IgD-negative memory B cell (primary cell): ENCODE measurements around the gene KRT3. TPM values are rescaled to one million over a fixed set of nuclear protein-coding genes. Genes with fewer than 3 reads are reported as not detected.

Source experiments
- H3K27ac Mint-ChIP-seq, 3 donors: one replicate each; pipeline ENCODE4 v1.8.0; 2020 to 2022; ENCODE audit warnings: mild to moderate bottlenecking in 3 of 3, mixed read lengths in 3 of 3, moderate library complexity in 1 of 3
- H3K27me3 Mint-ChIP-seq: one replicate; pipeline ENCODE4 v1.8.0; 2021; ENCODE audit warnings: mixed read lengths
- H3K36me3 Mint-ChIP-seq: one replicate; pipeline ENCODE4 v1.8.0; 2020; ENCODE audit warnings: mild to moderate bottlenecking, mixed read lengths
- H3K4me1 Mint-ChIP-seq, 3 donors: one replicate each; pipeline ENCODE4 v1.8.0; 2020 to 2022; ENCODE audit warnings: mixed read lengths in 3 of 3, mild to moderate bottlenecking in 1 of 3
- H3K4me3 Mint-ChIP-seq, 4 donors: one replicate each; pipeline ENCODE4 v1.8.0; 2020 to 2022; ENCODE audit warnings: mild to moderate bottlenecking in 4 of 4, mixed read lengths in 4 of 4, moderate library complexity in 3 of 4
- H3K9me3 Mint-ChIP-seq, 3 donors: one replicate each; pipeline ENCODE4 v1.8.0; 2020 to 2021; ENCODE audit warnings: mixed read lengths in 3 of 3, mild to moderate bottlenecking in 1 of 3
- polyA plus RNA-seq: library from polyadenylated mRNA; unstranded; fragments of 300-500 nt; fragmentation: Illumina TruSeq; gene quantifications from one replicate; pipeline ENCODE4 v1.2.3, GENCODE V29; 2021

KRT3 gene
- polyA plus RNA-seq, 1 donor from 2014 or later: not detected

DNA sequence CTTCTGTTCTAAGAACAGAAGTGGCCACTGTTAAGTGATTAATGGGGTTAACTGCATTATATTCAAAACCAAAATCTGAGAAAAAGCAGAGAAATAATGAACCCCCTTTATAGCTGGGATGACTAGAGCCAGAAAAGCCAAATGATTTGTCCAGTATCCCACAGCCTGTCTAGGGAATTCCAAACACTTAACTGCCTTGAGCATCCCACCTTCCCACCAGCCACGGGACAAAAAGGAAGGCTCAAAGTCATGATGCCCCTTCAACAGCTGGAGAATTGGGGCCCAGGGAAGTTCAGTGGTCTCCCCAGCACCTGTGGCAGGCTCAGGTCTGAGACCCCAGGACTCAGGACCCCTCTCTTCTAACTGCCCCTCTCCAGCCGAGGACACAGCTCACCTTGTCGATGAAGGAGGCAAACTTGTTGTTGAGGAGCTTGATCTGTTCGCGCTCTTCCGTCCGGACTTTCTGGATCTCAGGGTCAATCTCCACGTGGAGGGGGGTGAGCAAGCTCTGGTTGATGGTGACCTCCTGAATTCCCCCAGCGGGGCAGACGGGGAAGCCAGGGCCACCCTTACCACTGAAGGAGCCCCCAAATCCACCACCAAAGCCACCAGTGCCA lies 17.4 kb upstream of the KRT3 start:
- Mint-ChIP-seq H3K27me3 (peaks cover 11% of the 10 kb centered on the region), H3K9me3 (no peaks in the 10 kb centered on the region), H3K27ac (no peak overlapping the region), H3K4me3 (no peak overlapping the region), H3K36me3 (peaks cover 7% of the 10 kb centered on the region), H3K4me1 (peaks cover 0 to 2% (median 0%) of the 10 kb centered on the region in 3 donors)

- no peak overlapping the region for H3K27ac Mint-ChIP-seq
- peaks cover 8% of the 10 kb centered on the region for H3K27me3 Mint-ChIP-seq
- peaks cover 7% of the 10 kb centered on the region for H3K36me3 Mint-ChIP-seq
- H3K4me1 Mint-ChIP-seq: peaks cover 0 to 2% (median 0%) of the 10 kb centered on the region in 3 donors
- H3K9me3 Mint-ChIP-seq: no peaks in the 10 kb centered on the region
- no peak overlapping the region for H3K4me3 Mint-ChIP-seq
These were observed 16.8 kb upstream of the KRT3 start for GRCh38 chr12:52812749-52813148.

- Mint-ChIP-seq H3K27me3 (peaks cover 3% of the 10 kb centered on the region), H3K4me3 (no peak overlapping the region), H3K27ac (no peak overlapping the region), H3K9me3 (no peaks in the 10 kb centered on the region), H3K4me1 (peaks cover 0 to 2% (median 0%) of the 10 kb centered on the region in 3 donors), H3K36me3 (peaks cover 7% of the 10 kb centered on the region)
These were observed 16.1 kb upstream of the KRT3 start for GRCh38 chr12:52812073-52812400.

DNA sequence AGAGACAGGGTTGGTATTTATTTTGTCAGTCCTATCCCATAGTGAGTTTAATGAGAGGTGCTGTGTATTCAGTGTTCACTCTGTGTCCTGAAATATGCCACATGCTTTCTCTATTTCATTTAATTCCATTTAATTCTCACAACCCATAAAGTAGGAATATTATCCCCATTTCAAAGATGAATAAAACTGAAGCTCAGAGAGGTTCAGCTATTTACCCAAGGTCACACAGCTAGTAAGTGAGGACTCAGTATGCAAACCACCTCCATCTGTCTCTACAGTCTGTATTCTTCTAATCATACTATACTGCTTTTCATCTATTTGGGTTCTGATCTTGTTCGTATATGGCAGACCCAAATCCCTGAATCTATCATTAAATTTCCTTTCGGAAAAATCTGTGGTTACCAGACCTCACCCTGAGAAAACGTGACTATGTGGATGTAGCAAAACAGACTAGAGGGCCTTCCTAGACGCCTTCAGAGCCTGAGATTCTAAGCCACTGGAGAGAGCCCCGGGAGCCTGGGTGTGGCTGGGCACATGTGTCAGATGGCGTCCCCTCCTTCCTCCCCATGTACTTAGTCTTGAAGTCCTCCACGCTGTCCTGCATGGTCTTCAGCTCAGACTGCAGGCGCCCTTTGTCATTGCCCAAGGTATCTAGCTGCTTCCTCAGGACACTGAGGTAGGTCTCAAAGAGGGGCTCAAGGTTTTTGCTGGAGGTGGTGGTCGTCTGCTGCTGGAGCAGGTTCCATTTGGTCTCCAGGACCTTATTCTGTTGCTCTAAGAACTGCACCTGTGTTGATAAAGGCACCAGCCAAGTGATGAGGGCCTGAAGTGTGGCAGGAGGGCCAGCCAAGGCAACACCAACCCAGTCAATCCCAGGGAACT lies 15.5 kb upstream of the KRT3 start:
- peaks cover 0 to 2% (median 0%) of the 10 kb centered on the region in 3 donors for H3K4me1 Mint-ChIP-seq
- no peak overlapping the region for H3K4me3 Mint-ChIP-seq
- H3K27ac Mint-ChIP-seq: no peak overlapping the region
- H3K27me3 Mint-ChIP-seq: peaks cover 3% of the 10 kb centered on the region
- H3K36me3 Mint-ChIP-seq: peaks cover 7% of the 10 kb centered on the region
- no peaks in the 10 kb centered on the region for H3K9me3 Mint-ChIP-seq

DNA sequence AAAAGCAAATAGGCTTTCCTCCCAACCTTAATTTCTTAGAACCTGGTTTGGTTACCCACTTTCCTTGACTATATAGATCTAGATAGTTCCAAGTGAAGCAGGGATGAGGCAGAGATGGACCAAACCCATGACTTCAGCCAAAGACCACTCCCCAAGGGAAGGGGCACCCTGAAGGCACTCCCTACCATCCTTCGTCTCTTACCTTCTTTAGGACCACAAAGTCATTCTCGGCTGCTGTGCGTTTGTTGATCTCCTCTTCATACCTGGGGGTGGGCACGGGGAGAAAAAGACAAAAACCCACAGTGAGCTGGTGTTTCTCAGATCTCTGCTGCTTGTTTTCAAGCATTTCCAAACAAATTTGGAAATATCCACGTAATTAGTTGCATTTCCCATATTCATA lies 14.6 kb upstream of the KRT3 start:
- H3K4me3 Mint-ChIP-seq: no peak overlapping the region
- H3K36me3 Mint-ChIP-seq: peaks cover 6% of the 10 kb centered on the region

GRCh38 chr12:52809166-52809565 lies 13.2 kb upstream of the KRT3 start:
- Mint-ChIP-seq H3K4me1 (peaks cover 0 to 2% (median 0%) of the 10 kb centered on the region in 3 donors), H3K27me3 (peaks cover 3% of the 10 kb centered on the region), H3K9me3 (no peaks in the 10 kb centered on the region), H3K27ac (peak overlapping the region in 1 of 3 donors; percentile 88), H3K36me3 (peaks cover under 1% of the 10 kb centered on the region), H3K4me3 (no peak overlapping the region)

More for the DNA sequence above, 14.6 kb upstream of the KRT3 start:
- Mint-ChIP-seq H3K9me3 (no peaks in the 10 kb centered on the region), H3K4me1 (peaks cover 0 to 2% (median 0%) of the 10 kb centered on the region in 3 donors), H3K27ac (no peak overlapping the region), H3K27me3 (peaks cover 3% of the 10 kb centered on the region)

DNA sequence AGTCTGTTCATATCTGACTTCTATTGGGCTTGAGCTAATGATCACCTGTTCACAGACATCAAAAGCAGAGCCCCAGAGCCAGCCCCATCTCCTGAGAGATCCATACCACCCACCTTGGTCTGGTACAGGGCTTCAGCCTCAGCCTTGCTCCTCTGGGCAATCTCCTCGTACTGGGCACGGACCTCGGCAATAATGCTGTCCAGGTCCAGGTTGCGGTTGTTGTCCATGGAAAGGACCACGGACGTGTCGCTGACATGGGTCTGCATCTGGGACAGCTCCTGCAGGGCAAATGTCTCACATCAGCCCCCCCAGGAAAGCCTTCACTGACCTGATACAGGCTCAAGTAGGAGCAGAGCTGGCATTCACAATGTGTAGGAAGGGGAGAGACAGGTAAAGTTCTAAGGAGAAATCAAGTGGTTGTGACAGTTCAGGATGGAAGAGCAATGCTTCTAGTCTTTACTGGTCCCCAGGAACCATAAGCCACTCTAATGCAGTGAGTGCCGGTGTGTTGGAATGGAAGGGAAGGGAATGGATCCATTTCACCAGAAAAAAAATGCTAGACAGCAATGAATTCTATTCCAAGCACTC lies 12.8 kb upstream of the KRT3 start:
- Mint-ChIP-seq H3K4me1 (peaks cover 0 to 2% (median 0%) of the 10 kb centered on the region in 3 donors), H3K4me3 (no peak overlapping the region), H3K27ac (peak overlapping the region in 1 of 3 donors; percentile 88), H3K9me3 (no peaks in the 10 kb centered on the region), H3K27me3 (peaks cover 5% of the 10 kb centered on the region), H3K36me3 (no peaks in the 10 kb centered on the region)

DNA sequence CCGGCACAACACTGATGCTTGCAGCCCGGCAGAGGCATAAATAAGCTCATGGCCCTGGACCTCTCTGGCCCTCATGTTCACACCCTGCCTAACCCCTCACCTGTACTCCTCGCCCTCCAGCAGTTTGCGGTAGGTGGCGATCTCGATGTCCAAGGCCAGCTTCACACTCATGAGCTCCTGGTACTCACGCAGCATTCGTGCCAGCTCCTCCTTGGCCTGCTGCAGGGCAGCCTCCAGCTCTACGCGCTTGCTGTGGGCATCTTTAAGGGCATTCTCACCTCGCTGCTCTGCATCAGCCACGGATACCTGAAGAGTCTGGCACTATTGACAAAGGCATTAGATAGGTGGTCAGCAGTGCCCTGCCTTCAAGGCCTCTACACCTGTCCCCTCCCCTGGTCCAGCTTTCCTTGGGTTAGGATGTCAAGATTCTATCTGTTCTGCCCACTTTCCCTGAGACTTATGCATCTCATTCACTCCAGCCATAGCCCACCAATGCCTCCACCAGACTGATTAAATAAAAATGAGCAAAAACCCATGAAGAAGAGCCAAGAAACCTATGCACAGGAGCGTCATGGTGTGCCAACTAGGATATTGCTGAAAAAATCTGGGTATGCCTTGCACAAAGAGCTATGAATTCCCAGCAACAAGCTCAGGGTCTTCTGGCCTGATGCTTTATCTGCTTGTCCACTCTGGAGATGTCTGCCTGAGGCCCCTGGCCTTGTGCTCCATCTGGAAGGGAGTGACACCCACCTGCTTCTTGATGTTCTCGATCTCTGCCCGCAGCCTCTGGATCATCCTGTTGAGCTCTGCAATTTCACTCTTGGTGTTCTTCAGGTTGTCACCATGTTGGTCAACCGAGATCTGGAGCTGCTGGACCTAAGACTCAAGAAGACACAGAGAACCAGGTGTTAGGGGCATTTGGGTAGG lies 11.9 kb upstream of the KRT3 start:
- no peaks in the 10 kb centered on the region for H3K9me3 Mint-ChIP-seq
- peaks cover 0 to 2% (median 0%) of the 10 kb centered on the region in 3 donors for H3K4me1 Mint-ChIP-seq
- peaks cover 6% of the 10 kb centered on the region for H3K27me3 Mint-ChIP-seq
- no peak overlapping the region for H3K27ac Mint-ChIP-seq
- no peak overlapping the region for H3K4me3 Mint-ChIP-seq
- H3K36me3 Mint-ChIP-seq: no peaks in the 10 kb centered on the region

DNA sequence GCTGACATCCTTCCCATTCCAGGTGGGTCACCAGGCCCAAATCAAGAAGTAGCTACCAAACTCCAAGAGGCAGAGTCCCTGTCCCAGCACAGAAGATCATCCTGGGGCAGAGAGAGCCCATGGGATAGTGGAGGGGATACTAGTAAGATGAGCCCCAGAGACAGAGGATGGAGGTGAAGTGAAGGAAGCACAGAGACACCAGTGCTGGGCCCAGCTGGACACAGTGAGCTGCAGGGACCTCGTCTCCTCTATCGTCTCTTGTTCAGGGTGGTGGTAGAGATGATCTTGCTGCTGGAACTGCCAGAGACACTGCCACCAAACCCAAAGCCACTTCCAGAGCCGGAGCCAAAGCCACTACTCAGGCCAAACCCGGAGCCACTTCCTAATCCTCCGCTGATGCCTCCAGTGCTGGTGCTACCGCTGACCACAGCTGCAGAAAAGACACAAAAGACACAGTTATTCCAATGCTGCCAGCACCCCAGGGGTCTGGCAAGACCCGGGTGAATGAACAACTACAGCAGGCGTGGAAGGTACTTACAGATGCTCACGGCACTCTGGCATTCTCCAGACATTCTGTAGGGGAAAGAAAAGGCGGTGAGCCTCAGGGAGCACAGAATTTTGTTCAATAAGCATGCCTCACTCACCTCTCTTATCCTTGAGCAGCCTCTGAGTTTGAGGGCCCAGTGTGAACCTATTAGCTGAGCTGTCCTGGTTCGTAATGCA lies 11.1 kb upstream of the KRT3 start:
- Mint-ChIP-seq H3K4me3 (peak overlapping the region in 1 of 4 donors; percentile 51), H3K27me3 (peaks cover 6% of the 10 kb centered on the region), H3K9me3 (no peaks in the 10 kb centered on the region), H3K27ac (no peak overlapping the region), H3K36me3 (no peaks in the 10 kb centered on the region), H3K4me1 (peaks cover 0 to 2% (median 0%) of the 10 kb centered on the region in 3 donors)

GRCh38 chr12:52806169-52806811 lies 10.4 kb upstream of the KRT3 start:
- Mint-ChIP-seq H3K36me3 (no peaks in the 10 kb centered on the region), H3K4me1 (peaks cover 0 to 2% (median 0%) of the 10 kb centered on the region in 3 donors), H3K27ac (no peak overlapping the region), H3K27me3 (peaks cover 6% of the 10 kb centered on the region), H3K9me3 (no peaks in the 10 kb centered on the region), H3K4me3 (peak overlapping the region in 1 of 4 donors; percentile 51)

- peaks cover 6% of the 10 kb centered on the region for H3K27me3 Mint-ChIP-seq
- peaks cover 0 to 2% (median 0%) of the 10 kb centered on the region in 3 donors for H3K4me1 Mint-ChIP-seq
- H3K36me3 Mint-ChIP-seq: no peaks in the 10 kb centered on the region
- no peak overlapping the region for H3K27ac Mint-ChIP-seq
- no peaks in the 10 kb centered on the region for H3K9me3 Mint-ChIP-seq
- no peak overlapping the region for H3K4me3 Mint-ChIP-seq
These were observed 9.8 kb upstream of the KRT3 start for GRCh38 chr12:52805739-52806138.

DNA sequence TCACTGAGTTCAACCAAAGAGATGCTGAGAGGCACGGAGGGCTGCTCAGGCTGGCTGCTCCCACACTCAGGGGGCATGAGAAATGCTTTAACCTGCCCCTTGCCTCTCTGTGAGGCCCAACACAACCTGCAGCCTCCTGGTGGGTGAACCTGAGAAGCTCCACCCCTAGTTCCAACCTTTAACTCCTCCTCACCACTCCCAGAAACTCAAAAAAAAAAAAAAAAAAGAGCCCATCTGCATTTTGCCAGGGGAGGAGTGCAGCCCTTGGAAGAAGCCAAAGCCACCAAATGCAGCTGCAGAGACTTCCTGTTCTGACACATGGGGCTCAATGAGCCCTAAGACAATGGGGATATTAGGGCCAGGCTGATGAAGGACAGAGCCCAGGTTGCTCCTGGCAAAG lies 9.1 kb upstream of the KRT3 start:
- Mint-ChIP-seq H3K4me3 (no peak overlapping the region), H3K36me3 (no peaks in the 10 kb centered on the region), H3K4me1 (peaks cover 0 to 2% (median 0%) of the 10 kb centered on the region in 3 donors), H3K27ac (no peak overlapping the region), H3K9me3 (no peaks in the 10 kb centered on the region), H3K27me3 (peaks cover 6% of the 10 kb centered on the region)

- peak overlapping the region in 1 of 3 donors; percentile 24 for H3K27ac Mint-ChIP-seq
- no peaks in the 10 kb centered on the region for H3K36me3 Mint-ChIP-seq
- H3K4me1 Mint-ChIP-seq: no peaks in the 10 kb centered on the region
- H3K27me3 Mint-ChIP-seq: peaks cover 3% of the 10 kb centered on the region
- H3K9me3 Mint-ChIP-seq: no peaks in the 10 kb centered on the region
- H3K4me3 Mint-ChIP-seq: no peak overlapping the region
These were observed 6.5 kb upstream of the KRT3 start for GRCh38 chr12:52802442-52802841.

DNA sequence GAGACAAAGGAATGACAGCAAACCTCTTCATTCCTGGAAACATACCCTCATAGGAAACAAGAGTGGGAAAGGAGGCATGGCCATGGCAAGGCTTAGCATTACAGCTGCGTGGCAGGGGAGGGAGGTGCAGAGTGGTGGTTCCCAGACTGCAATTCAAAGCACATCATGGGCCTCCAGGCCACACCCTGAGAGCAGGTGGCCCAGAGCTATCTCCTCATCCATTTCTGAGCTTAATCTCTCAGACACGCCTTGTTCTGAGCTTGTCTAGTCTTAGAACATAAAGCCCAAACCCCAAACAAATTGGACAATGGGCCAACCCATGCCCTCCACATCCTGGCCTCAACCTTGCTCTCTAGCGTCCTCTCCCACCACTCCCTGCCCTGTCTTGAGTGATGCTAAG lies 5.9 kb upstream of the KRT3 start:
- Mint-ChIP-seq H3K27ac (no peak overlapping the region), H3K9me3 (no peaks in the 10 kb centered on the region), H3K36me3 (no peaks in the 10 kb centered on the region), H3K4me1 (no peaks in the 10 kb centered on the region), H3K27me3 (peaks cover 2% of the 10 kb centered on the region), H3K4me3 (no peak overlapping the region)
